Lung (tissue), 12 donors: ENCODE measurements around the gene SLC35F1. TPM values are rescaled to one million over a fixed set of nuclear protein-coding genes. Genes with fewer than 3 reads are reported as not detected.

Experiments
- ATAC-seq: fragments of 200-7000 bp; cut with Tn5 transposase; one replicate; pipeline ENCODE4 v1.9.1; 2020; ENCODE audit warnings: moderate number of reproducible peaks; ENCODE audit not compliant: insufficient read depth, low FRiP score
- DNase-seq, 3 donors: peaks; one replicate each; pipeline ENCODE4 v3.0.0-alpha.2; 2013 to 2017
- H3K27ac ChIP-seq, 2 donors: one replicate each; pipeline ENCODE4 v1.5.1; 2013; ENCODE audit warnings: mild to moderate bottlenecking in 2 of 2, moderate library complexity in 2 of 2, control low read depth in 1 of 2, inconsistent platforms in 1 of 2, low read depth in 1 of 2, low read length in 1 of 2
- H3K27me3 ChIP-seq, 3 donors: one replicate each; pipeline ENCODE4 v1.5.1; 2013; ENCODE audit warnings: low read length in 2 of 3; ENCODE audit not compliant: control insufficient read depth in 3 of 3, insufficient read depth in 3 of 3
- H3K36me3 ChIP-seq, 4 donors: one replicate each; pipeline ENCODE4 v1.5.1; 2013; ENCODE audit warnings: low read length in 4 of 4, mild to moderate bottlenecking in 1 of 4, moderate library complexity in 1 of 4; ENCODE audit not compliant: control insufficient read depth in 4 of 4, insufficient read depth in 4 of 4
- H3K4me1 ChIP-seq, 5 donors: one replicate each; pipeline ENCODE4 v1.5.1; 2013; ENCODE audit warnings: low read length in 5 of 5, mild to moderate bottlenecking in 2 of 5, moderate library complexity in 1 of 5; ENCODE audit not compliant: control insufficient read depth in 5 of 5, insufficient read depth in 5 of 5
- H3K4me3 ChIP-seq: one replicate; pipeline ENCODE4 v1.5.1; 2013; ENCODE audit warnings: mild to moderate bottlenecking, control low read depth, moderate library complexity
- H3K9ac ChIP-seq, 2 donors: one replicate each; pipeline ENCODE4 v1.5.1; 2013; ENCODE audit warnings: low read length in 2 of 2, control low read depth in 1 of 2; ENCODE audit not compliant: insufficient read depth in 1 of 2
- H3K9me3 ChIP-seq, 4 donors: one replicate each; pipeline ENCODE4 v1.5.1; 2013; ENCODE audit warnings: low read length in 3 of 4, mild to moderate bottlenecking in 1 of 4, moderate library complexity in 1 of 4; ENCODE audit not compliant: control insufficient read depth in 4 of 4, insufficient read depth in 3 of 4
- WGBS, 2 donors: extraction: QIAGEN DNeasy Blood & Tissue Kit; methylation state at CpG; one replicate each; pipeline ENCODE4 v1.1.7; 2013; 5-methylcytosine and 5-hydroxymethylcytosine counted together
- polyA plus RNA-seq, 2 donors: library from polyadenylated mRNA; stranded (reverse); fragments of 200-250 nt; gene quantifications; one replicate each; pipeline ENCODE4 v1.2.1, GENCODE V29; 2013
- total RNA-seq, 2 donors: library from RNA; depleted of rRNA in 1 of 2; stranded (reverse); fragments of >200 nt in 1 of 2; gene quantifications; one replicate each; pipeline ENCODE4 v1.2.1, GENCODE V29; 2014 to 2021
- TF ChIP-seq, protein P1 (sequence below): IDR thresholded peaks from 2 replicates; pipeline ENCODE4 v1.5.1; 2012; ENCODE audit warnings: mild to moderate bottlenecking; ENCODE audit errors: control extremely low read depth, extremely low read depth
- donor health status: control.
- donor health status: control.
- donor health status: Bipolar disorder and iron deficiency.
- donor health status: healthy.
- donor health status: DM: yes; HTN: yes; CAD: no.

Gene SLC35F1
- total and polyA plus RNA-seq, 4 donors = 0.04 to 5.7 (median 0.07) TPM

DNA sequence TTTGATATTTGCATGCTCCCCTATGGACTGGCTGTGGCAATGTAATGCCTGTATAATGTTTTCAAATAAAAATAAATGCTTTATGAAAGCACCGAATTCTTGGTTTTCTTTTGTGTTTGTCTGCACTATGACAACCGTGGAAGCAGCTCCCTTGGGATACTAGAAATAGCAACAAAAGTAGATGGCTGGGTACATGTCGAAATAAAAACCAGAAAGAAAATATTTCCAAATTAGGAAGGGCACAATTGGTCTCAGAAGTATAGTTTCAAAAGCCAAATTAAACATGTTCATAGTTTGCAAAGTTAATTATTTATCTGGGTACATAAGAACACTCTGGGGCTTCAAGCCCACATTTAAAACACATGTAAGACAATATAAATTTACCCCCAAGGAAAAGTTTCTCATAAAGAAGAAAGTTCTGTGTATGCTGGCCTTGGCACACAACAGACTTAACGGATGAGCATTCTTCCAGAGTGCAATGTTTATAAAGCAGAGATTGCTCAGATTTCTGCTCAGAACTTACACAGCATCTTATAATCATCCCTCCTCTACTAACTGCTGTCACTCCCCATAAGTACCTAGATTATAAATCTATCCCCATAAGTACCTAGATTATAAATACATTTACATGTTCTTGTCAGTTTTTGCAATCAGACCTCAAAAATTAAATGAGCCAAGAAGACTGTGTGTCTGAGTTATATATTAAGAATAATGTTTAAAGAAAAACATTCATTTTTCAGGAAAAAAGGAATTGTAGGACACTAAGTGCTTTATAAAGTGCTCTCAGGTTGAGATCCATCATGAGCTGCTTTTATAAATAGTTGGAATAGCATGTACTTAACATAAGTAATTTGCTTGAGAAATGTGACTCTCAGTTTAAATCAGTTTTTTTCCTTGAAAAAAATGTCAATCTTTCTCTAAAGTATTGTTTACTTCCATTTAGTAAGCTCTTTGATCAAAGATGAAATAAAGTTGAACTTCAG is 410.8 kb downstream of the SLC35F1 start:
- Histone ChIP-seq H3K27ac (peak overlapping the region in 1 of 2 donors; percentile 33), H3K9me3 (no peaks in the 10 kb centered on the region), H3K4me3 (no peak overlapping the region), H3K27me3 (no peaks in the 10 kb centered on the region), H3K36me3 (no peaks in the 10 kb centered on the region), H3K4me1 (peaks cover 0 to 16% (median 0%) of the 10 kb centered on the region in 5 donors), H3K9ac (no peak overlapping the region)
- 46 to 64% methylated on average over 4 of the region's 4 CpGs for WGBS, 2 donors
- ATAC-seq (no peak), DNase-seq (peak in 1 of 3 donors; percentile 35)
- TF ChIP-seq, protein P1, sequence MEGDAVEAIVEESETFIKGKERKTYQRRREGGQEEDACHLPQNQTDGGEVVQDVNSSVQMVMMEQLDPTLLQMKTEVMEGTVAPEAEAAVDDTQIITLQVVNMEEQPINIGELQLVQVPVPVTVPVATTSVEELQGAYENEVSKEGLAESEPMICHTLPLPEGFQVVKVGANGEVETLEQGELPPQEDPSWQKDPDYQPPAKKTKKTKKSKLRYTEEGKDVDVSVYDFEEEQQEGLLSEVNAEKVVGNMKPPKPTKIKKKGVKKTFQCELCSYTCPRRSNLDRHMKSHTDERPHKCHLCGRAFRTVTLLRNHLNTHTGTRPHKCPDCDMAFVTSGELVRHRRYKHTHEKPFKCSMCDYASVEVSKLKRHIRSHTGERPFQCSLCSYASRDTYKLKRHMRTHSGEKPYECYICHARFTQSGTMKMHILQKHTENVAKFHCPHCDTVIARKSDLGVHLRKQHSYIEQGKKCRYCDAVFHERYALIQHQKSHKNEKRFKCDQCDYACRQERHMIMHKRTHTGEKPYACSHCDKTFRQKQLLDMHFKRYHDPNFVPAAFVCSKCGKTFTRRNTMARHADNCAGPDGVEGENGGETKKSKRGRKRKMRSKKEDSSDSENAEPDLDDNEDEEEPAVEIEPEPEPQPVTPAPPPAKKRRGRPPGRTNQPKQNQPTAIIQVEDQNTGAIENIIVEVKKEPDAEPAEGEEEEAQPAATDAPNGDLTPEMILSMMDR = no peak

- WGBS, 2 donors = 22 to 38% methylated on average over 3 of the region's 3 CpGs
- Histone ChIP-seq H3K36me3 (no peaks in the 10 kb centered on the region), H3K4me3 (no peak overlapping the region), H3K27me3 (no peaks in the 10 kb centered on the region), H3K27ac (no peak overlapping the region), H3K4me1 (peaks cover 0 to 16% (median 0%) of the 10 kb centered on the region in 5 donors), H3K9ac (no peak overlapping the region), H3K9me3 (no peaks in the 10 kb centered on the region)
- DNase-seq (no peak), ATAC-seq (no peak)
- TF ChIP-seq, protein P1 = no peak
Observed at GRCh38 chr6:118318648-118319047, 411.6 kb downstream of the SLC35F1 start.

DNA sequence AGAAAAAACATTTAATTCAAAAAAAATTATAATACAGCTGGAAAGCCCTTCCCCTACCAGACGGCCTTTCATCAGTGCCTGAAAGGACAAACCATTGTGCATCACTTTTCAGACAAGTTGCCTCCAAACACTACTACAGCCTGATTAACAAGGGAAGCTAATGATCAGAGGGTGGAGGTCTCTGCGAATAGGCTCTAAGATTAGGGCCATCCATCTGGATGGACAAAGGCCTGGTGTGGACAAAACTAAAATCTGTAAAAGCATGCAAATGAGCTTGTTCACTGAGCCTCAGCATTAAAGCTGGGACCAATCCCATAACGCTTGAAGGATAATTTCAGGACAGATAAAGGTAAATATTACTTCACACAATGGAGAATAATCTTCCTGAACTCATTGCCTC is 412.4 kb downstream of the SLC35F1 start:
- ATAC-seq = no peak
- no peak overlapping the region for H3K4me3 ChIP-seq
- no peak for DNase-seq
- TF ChIP-seq, protein P1 = no peak
- no peaks in the 10 kb centered on the region for H3K9me3 ChIP-seq
- no peak overlapping the region for H3K27ac ChIP-seq
- peaks cover 0 to 16% (median 0%) of the 10 kb centered on the region in 5 donors for H3K4me1 ChIP-seq
- H3K27me3 ChIP-seq = no peaks in the 10 kb centered on the region
- 90 to 94% methylated on average over 3 of the region's 3 CpGs for WGBS, 2 donors
- H3K36me3 ChIP-seq = no peaks in the 10 kb centered on the region
- H3K9ac ChIP-seq = no peak overlapping the region
